ENCODE data around the gene PPP2R2C. TPM values are rescaled to one million over a fixed set of nuclear protein-coding genes. Genes with fewer than 3 reads are reported as not detected.

Gene PPP2R2C
- total and polyA plus RNA-seq, 10 of the 15 experiments (the other 5 are each of a cell fraction or from before 2014, with no cell fraction given): 0.13 to 0.15 TPM; not detected in 8

- no peak for TF ChIP-seq ZBTB40 (IDR thresholded peaks at IDR 0.05; ENCODE audit: borderline replicate concordance)
- no peak for TF ChIP-seq MEF2A (IDR thresholded peaks at IDR 0.05; ENCODE audit: insufficient read depth, low read depth, low read length)
- no peak for TF ChIP-seq SMARCA5 (IDR thresholded peaks at IDR 0.05)
- TF ChIP-seq ZNF207 (IDR thresholded peaks at IDR 0.05; ENCODE audit: borderline replicate concordance): no peak
- no peak for TF ChIP-seq BCLAF1 (IDR thresholded peaks at IDR 0.05)
- TF ChIP-seq ZNF687 (IDR thresholded peaks at IDR 0.05): no peak
- no peak for TF ChIP-seq ZNF217 (IDR thresholded peaks at IDR 0.05)
Measured at GRCh38 chr4:6446538-6447451, 25.6 kb downstream of the PPP2R2C start (continued).

Measured in GM12878 (cell line).